SK-MEL-5 (cell line): ENCODE results near the gene BAHD1. TPM values are rescaled to one million over a fixed set of nuclear protein-coding genes. Genes with fewer than 3 reads are reported as not detected.

ENCODE experiments used
- DNase-seq: peaks from one replicate; pipeline ENCODE4 v3.0.0-alpha.2; 2016; ENCODE audit warnings: low read depth, low spot score
- in situ Hi-C: cut with HindIII; loops from 2 replicates; pipeline ENCODE4 v1.10.0; 2016; ENCODE audit warnings: low sequenced_read_pairs, high pct_unique_total_duplicates, low pct_unique_long_range_greater_than_20kb
- total RNA-seq: library from RNA; depleted of rRNA; stranded (reverse); fragments of >200 nt; shearing (Covaris generic); gene quantifications from 2 replicates; pipeline ENCODE4 v1.2.3, GENCODE V29; 2014; rRNA removed

The BAHD1 gene
- total RNA-seq, 1 experiment from 2014 or later, result 9.1 TPM

DNA sequence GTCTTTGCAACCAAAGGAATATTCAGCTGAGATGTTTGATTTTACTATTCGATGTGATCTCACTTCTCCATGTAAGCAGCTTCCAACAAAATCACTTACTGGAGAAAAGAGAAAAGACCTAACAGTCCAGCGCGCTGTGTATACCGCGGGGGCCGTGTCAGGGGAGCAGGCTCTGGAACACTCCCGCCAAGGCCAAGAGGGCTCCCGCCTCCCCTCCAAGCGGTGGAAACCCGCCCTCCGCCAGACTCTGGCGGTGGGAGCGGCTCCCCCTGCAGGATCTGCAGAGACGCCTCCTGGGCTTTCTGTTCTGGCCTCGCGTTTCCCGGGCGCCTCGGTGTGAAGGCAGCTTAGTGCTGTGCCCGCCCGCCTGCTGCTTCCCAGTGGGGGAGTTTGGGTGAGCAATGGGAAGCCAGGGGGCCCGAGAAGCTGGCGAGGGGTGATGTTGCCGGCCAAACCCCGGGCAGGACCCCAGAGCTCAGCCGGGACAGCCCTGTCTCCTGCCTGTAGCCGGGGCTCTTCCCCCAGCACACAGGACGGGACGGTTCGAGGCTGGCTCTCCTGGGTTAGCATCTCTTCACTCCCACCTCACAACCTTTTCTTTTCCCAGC lies 66.3 kb downstream of the BAHD1 start:
- in situ Hi-C loops, result no loop called here
- DNase-seq, result peak; percentile 83

DNA sequence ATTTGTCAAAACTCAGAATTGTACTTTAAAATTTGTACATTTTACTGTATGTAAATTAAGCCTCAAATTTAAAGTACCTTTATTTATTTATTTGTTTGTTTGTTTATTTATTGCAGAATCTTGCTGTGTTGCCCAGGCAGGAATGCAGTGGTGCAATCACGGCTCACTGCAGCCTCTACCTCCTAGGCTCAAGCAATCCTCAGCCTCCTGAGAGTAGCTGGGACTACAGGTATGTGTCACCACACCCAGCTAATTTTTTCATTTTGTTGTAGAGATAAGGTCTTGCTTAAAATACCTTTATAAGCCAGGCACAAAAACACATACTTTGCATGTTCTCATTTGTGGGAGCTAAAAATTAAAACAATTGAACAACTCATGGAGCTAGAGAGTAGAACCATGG lies 67.5 kb downstream of the BAHD1 start:
- in situ Hi-C loops, result no loop called here
- DNase-seq, result no peak

DNA sequence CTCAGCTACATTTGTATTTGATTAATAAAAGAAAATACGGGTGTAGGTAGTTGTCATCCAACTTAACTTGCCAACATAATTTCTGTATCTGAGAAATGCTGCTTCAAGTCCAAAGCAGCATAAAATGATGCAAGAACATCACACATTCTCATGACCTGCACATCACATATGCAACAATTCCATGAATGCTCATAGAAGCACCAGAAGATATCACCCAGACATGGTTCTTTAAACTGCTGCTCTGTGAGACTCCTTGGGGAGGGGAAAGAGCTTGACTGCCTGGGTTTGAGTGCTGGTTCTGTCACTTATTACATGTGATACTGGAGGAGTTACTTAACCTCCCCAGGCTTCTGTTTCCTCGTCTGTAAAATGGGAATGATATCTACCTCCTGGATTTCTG lies 69.4 kb downstream of the BAHD1 start:
- in situ Hi-C loops, result no loop called here
- DNase-seq, result no peak

DNA sequence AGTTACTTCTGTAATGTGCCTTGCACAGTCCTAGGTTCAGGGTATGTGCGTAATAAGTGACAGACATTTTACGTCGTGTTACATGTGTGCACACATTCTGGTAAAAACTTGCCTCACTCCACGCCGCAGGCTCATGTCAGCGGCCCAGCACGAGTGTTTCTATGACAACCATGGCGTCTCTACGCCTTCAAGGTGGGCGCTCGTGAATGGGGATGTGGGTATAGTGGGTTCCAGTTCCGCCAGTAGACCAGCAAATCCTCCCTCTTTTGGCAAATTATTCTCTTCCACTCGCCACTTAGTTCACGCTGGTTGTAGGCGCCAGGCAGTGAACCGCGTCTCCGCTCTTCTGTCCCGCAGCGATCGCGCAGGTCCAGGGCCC lies 70.3 kb downstream of the BAHD1 start:
- in situ Hi-C loops, result no loop called here
- no peak for DNase-seq

DNA sequence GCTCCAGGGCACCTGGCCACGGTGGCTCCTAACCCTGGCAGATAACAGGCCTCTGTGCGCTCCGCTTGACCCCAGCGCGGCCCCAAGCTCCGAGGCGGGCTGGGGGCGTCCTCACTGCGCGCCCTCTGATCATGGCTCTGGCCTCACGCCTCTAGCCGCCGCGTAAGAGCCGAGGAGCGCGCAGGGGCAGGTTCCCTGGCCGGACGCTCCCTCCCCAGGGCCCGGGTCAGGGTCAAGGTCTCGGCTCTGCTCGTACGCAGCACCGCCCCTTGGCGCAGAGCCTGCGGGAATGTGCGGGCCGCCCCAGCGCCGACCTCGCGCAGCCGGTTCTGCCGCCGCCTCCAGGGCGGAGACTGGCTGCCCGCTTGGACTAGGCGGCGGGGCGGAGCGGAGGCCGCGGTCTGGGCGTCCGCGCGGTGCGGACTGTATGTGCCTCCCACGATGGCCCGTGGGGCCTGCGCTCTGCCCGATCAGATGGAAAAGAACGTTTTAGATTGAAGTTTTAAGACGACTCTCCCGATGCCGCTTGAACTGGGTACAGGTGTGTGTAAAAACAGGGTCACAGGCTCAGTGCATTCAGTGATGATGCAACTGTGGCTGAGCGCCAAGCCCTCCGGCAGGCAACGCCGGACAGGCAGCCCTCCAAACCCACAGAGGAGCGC lies 70.8 kb downstream of the BAHD1 start:
- in situ Hi-C loops, result no loop called here
- DNase-seq, result no peak

DNA sequence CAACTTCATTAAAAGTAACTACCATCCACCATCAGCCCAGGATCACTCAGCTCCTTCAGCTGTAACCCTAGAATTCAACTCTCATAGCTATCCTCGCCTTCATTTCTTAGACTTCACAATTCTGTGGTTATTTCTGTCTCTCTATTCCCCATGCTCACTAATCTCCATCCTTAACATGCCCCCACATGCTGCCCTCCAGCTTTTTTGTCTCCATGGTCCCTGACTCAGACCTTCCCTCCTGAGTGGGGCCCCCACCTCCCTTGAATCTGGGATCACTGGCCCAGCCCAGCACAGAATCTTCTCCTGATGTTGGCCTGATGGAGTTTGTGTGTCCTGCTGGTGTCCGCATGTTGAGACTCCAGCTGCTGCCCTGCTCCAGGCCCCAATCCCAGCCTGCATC lies 71.7 kb downstream of the BAHD1 start:
- in situ Hi-C loops, result no loop called here
- no peak for DNase-seq

DNA sequence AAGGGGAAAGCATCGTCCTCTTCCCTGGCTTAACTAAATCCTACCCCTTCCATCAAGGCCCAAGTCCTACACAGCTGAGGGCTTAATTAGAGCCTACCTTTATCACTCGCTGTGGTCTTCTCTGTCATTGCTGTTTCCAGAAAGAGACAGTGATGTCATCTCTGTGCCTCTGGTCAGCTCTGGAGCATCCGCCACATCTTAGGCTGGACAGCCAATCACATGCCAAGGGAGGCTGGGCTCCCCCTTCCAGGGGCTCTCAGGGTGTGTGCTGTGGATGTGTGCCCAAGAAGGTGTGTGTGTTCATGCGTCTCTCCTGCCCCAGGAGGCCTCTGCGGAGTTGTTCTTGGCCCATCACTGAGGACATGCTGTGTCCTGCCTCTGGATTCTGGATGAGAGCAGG lies 72.9 kb downstream of the BAHD1 start:
- no peak for DNase-seq
- in situ Hi-C loops, result no loop called here

DNA sequence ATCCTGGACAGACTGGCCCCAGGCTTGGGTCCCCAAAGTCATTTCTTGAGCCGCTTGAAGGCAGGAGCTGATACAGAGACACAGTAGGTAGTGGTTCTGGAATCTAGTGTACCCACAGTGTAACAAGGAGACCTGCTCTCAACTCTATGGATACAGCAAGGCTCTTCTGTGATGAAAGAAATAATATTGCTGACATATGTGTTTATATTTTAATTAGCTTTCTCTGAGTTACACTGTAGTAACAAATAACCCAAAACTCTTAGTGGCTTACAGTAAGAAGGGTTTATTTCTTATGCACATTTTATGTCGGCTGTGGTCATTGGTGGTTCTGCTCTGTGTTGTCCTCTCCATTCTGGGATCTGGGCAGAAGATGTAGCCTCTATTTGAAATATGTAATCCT lies 75.6 kb downstream of the BAHD1 start:
- in situ Hi-C loops, result no loop called here
- DNase-seq, result no peak

Other genes with a start within 250 kb of the BAHD1 start
- gene PAK6, start 201.9 kb upstream of the BAHD1 start, total RNA-seq, result not detected in 2 replicates
- gene ANKRD63, start 157.9 kb upstream of the BAHD1 start, total RNA-seq, result 0.16 and 0.29 TPM in 2 replicates
- 1.9 and 3.2 TPM in 2 replicates for gene PLCB2, start 133.0 kb upstream of the BAHD1 start, total RNA-seq
- gene INAFM2, start 117.3 kb upstream of the BAHD1 start, total RNA-seq, result 11.5 and 12.3 TPM in 2 replicates
- gene CCDC9B, start 100.0 kb upstream of the BAHD1 start, total RNA-seq, result 5.0 and 5.5 TPM in 2 replicates
- not detected in 2 replicates for gene PHGR1, start 89.9 kb upstream of the BAHD1 start, total RNA-seq
- gene DISP2, start 82.7 kb upstream of the BAHD1 start, total RNA-seq, result 0.34 and 0.80 TPM in 2 replicates
- 39.7 and 41.8 TPM in 2 replicates for gene KNSTRN, start 58.2 kb upstream of the BAHD1 start, total RNA-seq
- gene IVD, start 35.2 kb upstream of the BAHD1 start, total RNA-seq, result 16.6 and 23.3 TPM in 2 replicates
- gene CHST14, start 30.0 kb downstream of the BAHD1 start, total RNA-seq, result 15.5 and 16.4 TPM in 2 replicates
- 8.9 and 21.6 TPM in 2 replicates for gene CCDC32, start 124.1 kb downstream of the BAHD1 start, total RNA-seq
- gene RPUSD2, start 128.3 kb downstream of the BAHD1 start, total RNA-seq, result 13.7 and 17.9 TPM in 2 replicates
- gene KNL1, start 153.3 kb downstream of the BAHD1 start, total RNA-seq, result 17.2 and 18.4 TPM in 2 replicates